Measurements from ENCODE around the gene COMMD10. TPM values are rescaled to one million over a fixed set of nuclear protein-coding genes. Genes with fewer than 3 reads are reported as not detected.
A peak's percentile ranks its signal among the peaks of the same experiment; 100 is the strongest.

Gene COMMD10
- total RNA-seq, 3 donors from 2014 or later (not counting 1 experiment from before 2014, with no cell fraction given) = 28.7 to 41.1 (median 35.1) TPM

DNA sequence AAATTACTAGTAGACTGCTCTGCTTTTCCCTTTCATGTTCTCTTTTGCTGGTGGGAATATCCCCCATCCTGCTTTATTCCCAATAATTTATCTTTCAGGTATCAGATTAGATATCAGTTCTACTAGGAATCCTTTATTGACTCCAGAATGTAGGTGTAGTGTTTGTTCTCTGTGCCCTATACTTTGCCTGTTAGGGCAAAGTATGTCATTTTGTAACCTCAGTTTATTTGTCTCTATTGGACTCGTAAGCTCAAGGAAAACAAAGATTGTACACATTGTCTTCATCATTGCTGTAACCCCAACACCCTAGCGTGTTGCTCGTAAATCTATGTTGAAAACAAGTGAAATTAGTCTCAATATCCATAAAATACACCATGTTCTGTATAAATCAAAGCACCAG is 190.5 kb downstream of the COMMD10 start:
- Mint-ChIP-seq H3K36me3 (peaks cover 16% of the 10 kb centered on the region), H3K27ac (no peak overlapping the region), H3K9me3 (peaks cover 6 to 12% of the 10 kb centered on the region in 2 donors), H3K27me3 (ENCODE audit: low read depth in 2 of 2) (no peaks in the 10 kb centered on the region), H3K4me1 (no peaks in the 10 kb centered on the region), H3K4me3 (no peak overlapping the region)
- H3K9me3 ChIP-seq (ENCODE audit: control insufficient read depth, insufficient read depth, low read length) = peaks cover 2% of the 10 kb centered on the region
- H3K27me3 ChIP-seq (ENCODE audit: control insufficient read depth, insufficient read depth, low read length) = no peaks in the 10 kb centered on the region
- 100% methylated on average over 3 of the region's 3 CpGs for WGBS (ENCODE audit: insufficient coverage)
- intact Hi-C loops (cut with micrococcal nuclease) = no loop called here
- H3K4me3 ChIP-seq (ENCODE audit: low read length) = no peak overlapping the region
- TF ChIP-seq, protein P1, sequence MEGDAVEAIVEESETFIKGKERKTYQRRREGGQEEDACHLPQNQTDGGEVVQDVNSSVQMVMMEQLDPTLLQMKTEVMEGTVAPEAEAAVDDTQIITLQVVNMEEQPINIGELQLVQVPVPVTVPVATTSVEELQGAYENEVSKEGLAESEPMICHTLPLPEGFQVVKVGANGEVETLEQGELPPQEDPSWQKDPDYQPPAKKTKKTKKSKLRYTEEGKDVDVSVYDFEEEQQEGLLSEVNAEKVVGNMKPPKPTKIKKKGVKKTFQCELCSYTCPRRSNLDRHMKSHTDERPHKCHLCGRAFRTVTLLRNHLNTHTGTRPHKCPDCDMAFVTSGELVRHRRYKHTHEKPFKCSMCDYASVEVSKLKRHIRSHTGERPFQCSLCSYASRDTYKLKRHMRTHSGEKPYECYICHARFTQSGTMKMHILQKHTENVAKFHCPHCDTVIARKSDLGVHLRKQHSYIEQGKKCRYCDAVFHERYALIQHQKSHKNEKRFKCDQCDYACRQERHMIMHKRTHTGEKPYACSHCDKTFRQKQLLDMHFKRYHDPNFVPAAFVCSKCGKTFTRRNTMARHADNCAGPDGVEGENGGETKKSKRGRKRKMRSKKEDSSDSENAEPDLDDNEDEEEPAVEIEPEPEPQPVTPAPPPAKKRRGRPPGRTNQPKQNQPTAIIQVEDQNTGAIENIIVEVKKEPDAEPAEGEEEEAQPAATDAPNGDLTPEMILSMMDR (IDR thresholded peaks at IDR 0.05) = no peak
- no peak overlapping the region for H3K27ac ChIP-seq (ENCODE audit: low read length)
- no peaks in the 10 kb centered on the region for H3K36me3 ChIP-seq (ENCODE audit: control insufficient read depth, insufficient read depth, low read length)
- H3K4me1 ChIP-seq (ENCODE audit: control insufficient read depth, insufficient read depth, low read length) = no peaks in the 10 kb centered on the region
- no peak for DNase-seq
- ATAC-seq = no peak

DNA sequence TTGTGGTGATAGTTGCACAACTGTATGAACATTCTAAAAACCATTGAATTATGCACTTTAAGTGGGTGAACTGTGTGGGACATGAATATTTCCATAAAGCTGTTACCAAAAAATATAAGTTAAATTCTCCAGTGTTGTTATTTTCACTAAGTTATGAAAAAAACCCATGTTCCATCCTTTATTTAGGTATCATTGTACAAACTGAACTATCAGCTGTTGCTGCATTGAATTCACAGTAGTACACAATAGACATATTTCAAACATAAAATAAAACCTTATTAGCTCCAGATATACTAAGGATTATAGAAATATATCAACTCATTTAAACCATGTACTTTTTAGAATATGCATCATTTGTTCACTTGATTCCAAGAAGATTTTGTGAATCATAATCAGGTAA is 192.1 kb downstream of the COMMD10 start:
- Histone ChIP-seq H3K27me3 (ENCODE audit: control insufficient read depth, insufficient read depth, low read length) (no peaks in the 10 kb centered on the region), H3K4me1 (ENCODE audit: control insufficient read depth, insufficient read depth, low read length) (no peaks in the 10 kb centered on the region), H3K36me3 (ENCODE audit: control insufficient read depth, insufficient read depth, low read length) (no peaks in the 10 kb centered on the region), H3K4me3 (ENCODE audit: low read length) (no peak overlapping the region), H3K9me3 (ENCODE audit: control insufficient read depth, insufficient read depth, low read length) (peaks cover 2% of the 10 kb centered on the region), H3K27ac (ENCODE audit: low read length) (no peak overlapping the region)
- no peaks in the 10 kb centered on the region for H3K27me3 Mint-ChIP-seq (ENCODE audit: low read depth in 2 of 2)
- H3K27ac Mint-ChIP-seq = no peak overlapping the region
- H3K4me3 Mint-ChIP-seq = no peak overlapping the region
- ATAC-seq = no peak
- H3K9me3 Mint-ChIP-seq = peaks cover 6 to 12% of the 10 kb centered on the region in 2 donors
- DNase-seq = no peak
- H3K36me3 Mint-ChIP-seq = peaks cover 16% of the 10 kb centered on the region
- intact Hi-C loops (cut with micrococcal nuclease) = no loop called here
- TF ChIP-seq, protein P1 (IDR thresholded peaks at IDR 0.05) = no peak
- peaks cover 7% of the 10 kb centered on the region in 2 donors for H3K4me1 Mint-ChIP-seq

DNA sequence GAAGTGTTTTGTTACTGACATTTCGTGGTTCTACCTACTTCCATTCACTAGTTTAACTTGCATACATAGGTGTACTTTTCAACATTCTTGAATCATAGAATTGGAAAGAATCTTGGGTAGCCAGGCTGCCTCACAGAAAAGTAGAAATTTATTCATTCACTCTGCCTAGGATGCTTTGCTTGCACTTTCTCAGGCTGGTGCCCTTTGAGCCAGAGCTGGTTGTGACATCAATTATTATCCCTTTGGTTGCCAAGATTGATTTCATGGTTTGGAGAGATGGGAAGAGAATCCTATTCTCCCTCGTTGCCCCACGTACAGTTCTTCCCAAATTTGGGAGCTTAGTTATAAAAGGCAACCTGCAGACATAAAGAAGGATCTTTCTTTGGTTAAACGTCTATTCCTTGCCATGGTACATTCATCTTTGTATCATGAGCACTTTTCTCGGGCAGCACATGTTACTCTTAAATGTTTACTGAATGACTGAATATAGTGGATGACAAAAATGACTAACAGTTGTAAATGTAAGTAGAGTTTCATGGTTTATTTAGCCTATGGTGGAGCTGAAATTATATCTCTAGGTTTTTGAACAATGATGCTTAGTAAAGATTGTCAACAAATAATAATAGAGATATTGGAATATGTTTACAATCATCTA is 195.5 kb downstream of the COMMD10 start:
- Mint-ChIP-seq H3K4me3 (no peak overlapping the region), H3K27ac (no peak overlapping the region), H3K4me1 (peaks cover 7 to 11% of the 10 kb centered on the region in 2 donors), H3K27me3 (ENCODE audit: low read depth in 2 of 2) (no peaks in the 10 kb centered on the region), H3K9me3 (peaks cover 0 to 8% of the 10 kb centered on the region in 2 donors), H3K36me3 (peaks cover 7% of the 10 kb centered on the region)
- Histone ChIP-seq H3K36me3 (ENCODE audit: control insufficient read depth, insufficient read depth, low read length) (no peaks in the 10 kb centered on the region), H3K27me3 (ENCODE audit: control insufficient read depth, insufficient read depth, low read length) (no peaks in the 10 kb centered on the region), H3K9me3 (ENCODE audit: control insufficient read depth, insufficient read depth, low read length) (peaks cover 2% of the 10 kb centered on the region), H3K27ac (ENCODE audit: low read length) (no peak overlapping the region), H3K4me3 (ENCODE audit: low read length) (no peak overlapping the region), H3K4me1 (ENCODE audit: control insufficient read depth, insufficient read depth, low read length) (no peaks in the 10 kb centered on the region)
- intact Hi-C loops (cut with micrococcal nuclease) = no loop called here
- no peak for DNase-seq
- ATAC-seq = no peak
- TF ChIP-seq, protein P1 (IDR thresholded peaks at IDR 0.05) = no peak
- WGBS (ENCODE audit: insufficient coverage) = 93% methylated on average over 4 of the region's 5 CpGs

DNA sequence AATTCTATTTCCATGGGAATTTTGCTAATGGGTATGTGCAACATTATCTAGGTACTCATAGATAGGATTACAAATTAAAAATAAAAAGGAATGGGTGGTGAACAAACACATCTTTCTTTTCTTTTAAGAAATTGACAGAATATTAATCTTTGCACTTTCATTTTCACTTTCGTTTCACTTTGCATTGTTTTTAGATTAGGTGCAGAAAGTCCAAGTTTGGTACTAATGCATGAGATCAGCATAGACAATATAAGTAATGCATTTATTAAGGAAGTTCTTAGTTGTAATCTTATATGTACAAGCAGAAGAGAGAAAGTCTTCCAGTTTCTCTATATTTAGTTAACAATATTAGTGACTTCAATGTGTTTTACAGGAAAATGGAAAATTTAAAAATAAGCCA is 196.5 kb downstream of the COMMD10 start:
- intact Hi-C loops (cut with micrococcal nuclease) = no loop called here
- DNase-seq (no peak), ATAC-seq (no peak)
- Mint-ChIP-seq H3K4me3 (peak overlapping the region; percentile 13), H3K36me3 (peaks cover 6% of the 10 kb centered on the region), H3K9me3 (peaks cover 2 to 6% of the 10 kb centered on the region in 2 donors), H3K27ac (no peak overlapping the region), H3K27me3 (ENCODE audit: low read depth in 2 of 2) (no peaks in the 10 kb centered on the region), H3K4me1 (peaks cover 7 to 11% of the 10 kb centered on the region in 2 donors)
- Histone ChIP-seq H3K27ac (ENCODE audit: low read length) (no peak overlapping the region), H3K36me3 (ENCODE audit: control insufficient read depth, insufficient read depth, low read length) (no peaks in the 10 kb centered on the region), H3K9me3 (ENCODE audit: control insufficient read depth, insufficient read depth, low read length) (peaks cover 2% of the 10 kb centered on the region), H3K4me1 (ENCODE audit: control insufficient read depth, insufficient read depth, low read length) (no peaks in the 10 kb centered on the region), H3K27me3 (ENCODE audit: control insufficient read depth, insufficient read depth, low read length) (no peaks in the 10 kb centered on the region), H3K4me3 (ENCODE audit: low read length) (no peak overlapping the region)
- TF ChIP-seq, protein P1 (IDR thresholded peaks at IDR 0.05) = no peak
- no CpG with 5 or more reads among the region's 1 CpG for WGBS (ENCODE audit: insufficient coverage)
